Parathyroid adenoma (tissue), 2 donors: ENCODE data around the gene SEMA3F.
"Not testable (repeated sequence)": the region's sequence is repeated elsewhere in the genome, so short reads cannot be mapped to it uniquely, and the experiment has no call there.

ENCODE experiments used
- H2AFZ ChIP-seq: fragments of 300-600 bp; sonication (generic); one replicate; pipeline ENCODE4 v1.7.0; 2017; ENCODE audit warnings: antibody characterized with exemption, mild to moderate bottlenecking
- H3K27ac ChIP-seq: fragments of 300-600 bp; sonication (generic); one replicate; pipeline ENCODE4 v1.7.0; 2017
- H3K27me3 ChIP-seq: fragments of 300-600 bp; sonication (generic); one replicate; pipeline ENCODE4 v1.7.0; 2017; ENCODE audit warnings: low read length; ENCODE audit not compliant: control insufficient read depth, insufficient read depth
- H3K36me3 ChIP-seq: fragments of 300-600 bp; sonication (generic); one replicate; pipeline ENCODE4 v1.7.0; 2017; ENCODE audit warnings: low read length; ENCODE audit not compliant: control insufficient read depth, insufficient read depth
- H3K4me1 ChIP-seq: fragments of 300-600 bp; sonication (generic); one replicate; pipeline ENCODE4 v1.7.0; 2017; ENCODE audit warnings: control low read depth
- H3K4me2 ChIP-seq: fragments of 300-600 bp; sonication (generic); one replicate; pipeline ENCODE4 v1.7.0; 2017; ENCODE audit warnings: low read length
- H3K4me3 ChIP-seq: fragments of 300-600 bp; sonication (generic); one replicate; pipeline ENCODE4 v1.7.0; 2017; ENCODE audit warnings: low read depth, low read length
- H3K79me2 ChIP-seq: fragments of 300-600 bp; sonication (generic); one replicate; pipeline ENCODE4 v1.7.0; 2017; ENCODE audit warnings: control low read depth
- H3K9ac ChIP-seq: fragments of 300-600 bp; sonication (generic); one replicate; pipeline ENCODE4 v1.7.0; 2017; ENCODE audit warnings: mild to moderate bottlenecking
- H3K9me3 ChIP-seq: fragments of 300-600 bp; sonication (generic); one replicate; pipeline ENCODE4 v1.7.0; 2017; ENCODE audit warnings: low read length; ENCODE audit not compliant: control insufficient read depth
- TF ChIP-seq, protein P1 (sequence below): fragments of 300-600 bp; sonication (generic); IDR thresholded peaks from one replicate; pipeline ENCODE4 v1.7.0; 2017; ENCODE audit warnings: antibody characterized with exemption, mild to moderate bottlenecking
- donor health status: primary hyperparathyroidism.

Gene SEMA3F

DNA sequence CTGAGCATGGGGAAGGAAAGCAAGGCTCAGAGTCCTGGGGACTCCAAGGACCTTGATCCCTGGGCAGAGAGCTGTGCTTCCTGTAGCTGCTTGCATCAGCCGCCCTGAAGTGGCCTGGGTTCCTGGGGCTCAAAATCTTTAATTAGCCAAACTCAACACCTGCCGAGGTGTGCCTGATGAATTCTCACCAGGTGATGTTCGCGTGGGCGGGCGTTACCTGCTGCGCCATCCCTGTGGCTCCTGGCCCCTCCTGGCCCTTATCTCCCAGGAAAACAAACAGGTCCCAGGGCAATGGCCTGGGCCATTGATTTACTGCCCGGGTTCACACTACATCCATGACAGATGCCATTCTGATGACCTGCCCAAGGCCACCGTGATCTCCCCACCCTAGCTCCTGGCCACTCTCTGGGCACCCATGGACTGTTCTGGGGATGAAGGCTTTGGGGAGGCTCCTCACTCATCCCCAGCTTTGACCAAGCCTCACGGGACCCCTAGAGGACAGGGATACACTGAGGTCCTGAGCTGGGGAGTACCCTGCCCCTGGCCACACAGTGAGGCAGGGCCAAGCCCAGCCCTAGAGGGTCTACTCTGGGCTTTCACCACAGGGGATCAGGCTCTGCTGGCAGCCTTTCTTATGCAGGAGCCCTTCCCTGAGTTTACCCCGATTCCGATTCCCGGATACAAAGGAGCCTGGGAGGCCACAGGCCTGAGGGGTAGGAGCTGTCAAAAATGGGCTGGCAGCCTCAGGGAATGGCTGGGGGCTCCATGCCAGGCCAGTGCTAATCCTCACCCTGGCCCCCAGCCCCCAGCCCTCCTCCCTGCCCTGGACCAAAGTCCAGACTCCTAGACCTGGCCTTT lies 55.6 kb downstream of the SEMA3F start:
- no peaks in the 10 kb centered on the region for H3K79me2 ChIP-seq
- no peak overlapping the region for H2AFZ ChIP-seq
- no peaks in the 10 kb centered on the region for H3K36me3 ChIP-seq
- H3K4me3 ChIP-seq, result no peak overlapping the region
- no peak overlapping the region for H3K9ac ChIP-seq
- TF ChIP-seq, protein P1, sequence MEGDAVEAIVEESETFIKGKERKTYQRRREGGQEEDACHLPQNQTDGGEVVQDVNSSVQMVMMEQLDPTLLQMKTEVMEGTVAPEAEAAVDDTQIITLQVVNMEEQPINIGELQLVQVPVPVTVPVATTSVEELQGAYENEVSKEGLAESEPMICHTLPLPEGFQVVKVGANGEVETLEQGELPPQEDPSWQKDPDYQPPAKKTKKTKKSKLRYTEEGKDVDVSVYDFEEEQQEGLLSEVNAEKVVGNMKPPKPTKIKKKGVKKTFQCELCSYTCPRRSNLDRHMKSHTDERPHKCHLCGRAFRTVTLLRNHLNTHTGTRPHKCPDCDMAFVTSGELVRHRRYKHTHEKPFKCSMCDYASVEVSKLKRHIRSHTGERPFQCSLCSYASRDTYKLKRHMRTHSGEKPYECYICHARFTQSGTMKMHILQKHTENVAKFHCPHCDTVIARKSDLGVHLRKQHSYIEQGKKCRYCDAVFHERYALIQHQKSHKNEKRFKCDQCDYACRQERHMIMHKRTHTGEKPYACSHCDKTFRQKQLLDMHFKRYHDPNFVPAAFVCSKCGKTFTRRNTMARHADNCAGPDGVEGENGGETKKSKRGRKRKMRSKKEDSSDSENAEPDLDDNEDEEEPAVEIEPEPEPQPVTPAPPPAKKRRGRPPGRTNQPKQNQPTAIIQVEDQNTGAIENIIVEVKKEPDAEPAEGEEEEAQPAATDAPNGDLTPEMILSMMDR, result no peak
- H3K27me3 ChIP-seq, result no peaks in the 10 kb centered on the region
- H3K4me2 ChIP-seq, result no peak overlapping the region
- H3K9me3 ChIP-seq, result no peaks in the 10 kb centered on the region
- H3K4me1 ChIP-seq, result no peaks in the 10 kb centered on the region
- H3K27ac ChIP-seq, result no peak overlapping the region

DNA sequence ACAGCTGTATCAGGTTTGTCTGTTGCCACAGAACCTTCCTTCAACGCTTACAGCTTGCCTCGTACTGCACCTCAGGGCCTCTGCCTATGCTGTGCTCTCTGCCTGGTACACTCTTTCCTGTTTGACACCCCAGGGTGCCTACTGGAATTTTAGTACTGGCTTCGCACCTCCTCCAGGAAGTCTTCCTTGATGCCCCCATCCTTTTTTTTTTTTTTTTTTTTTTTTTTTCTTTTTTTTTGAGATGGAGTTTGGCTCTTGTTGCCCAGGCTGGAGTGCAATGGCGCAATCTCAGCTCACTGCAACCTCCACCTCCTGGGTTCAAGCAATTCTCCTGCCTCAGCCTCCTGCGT lies 56.2 kb downstream of the SEMA3F start:
- H3K36me3 ChIP-seq, H3K9ac ChIP-seq, H3K27ac ChIP-seq, H3K4me2 ChIP-seq, H3K4me1 ChIP-seq, H3K4me3 ChIP-seq, H2AFZ ChIP-seq, H3K27me3 ChIP-seq, H3K9me3 ChIP-seq, H3K79me2 ChIP-seq: not testable (repeated sequence)

DNA sequence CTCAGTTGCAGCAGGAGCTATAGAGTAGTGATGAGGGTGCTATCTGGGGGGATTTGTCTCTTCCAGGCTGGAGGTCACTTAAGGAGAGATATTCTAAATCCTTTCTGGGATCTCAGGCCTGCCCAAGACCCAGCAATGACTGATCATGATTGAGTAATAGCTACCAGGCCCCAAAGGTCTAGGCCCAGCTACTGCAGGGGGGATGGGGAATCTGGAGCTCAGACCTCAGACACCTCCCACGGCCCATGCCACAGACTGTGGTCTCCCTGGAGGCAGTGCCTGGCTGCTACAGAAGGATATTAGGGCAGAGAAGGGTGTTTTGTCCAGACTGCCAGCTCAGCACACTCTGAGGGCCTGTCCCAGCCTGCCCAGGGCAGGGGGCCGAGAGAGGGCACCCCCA lies 56.8 kb downstream of the SEMA3F start:
- no peaks in the 10 kb centered on the region for H3K4me1 ChIP-seq
- no peaks in the 10 kb centered on the region for H3K9me3 ChIP-seq
- H3K4me2 ChIP-seq, result no peak overlapping the region
- H3K27ac ChIP-seq, result no peak overlapping the region
- no peaks in the 10 kb centered on the region for H3K36me3 ChIP-seq
- TF ChIP-seq, protein P1, result no peak
- no peak overlapping the region for H2AFZ ChIP-seq
- H3K4me3 ChIP-seq, result no peak overlapping the region
- H3K79me2 ChIP-seq, result no peaks in the 10 kb centered on the region
- no peaks in the 10 kb centered on the region for H3K27me3 ChIP-seq
- no peak overlapping the region for H3K9ac ChIP-seq

DNA sequence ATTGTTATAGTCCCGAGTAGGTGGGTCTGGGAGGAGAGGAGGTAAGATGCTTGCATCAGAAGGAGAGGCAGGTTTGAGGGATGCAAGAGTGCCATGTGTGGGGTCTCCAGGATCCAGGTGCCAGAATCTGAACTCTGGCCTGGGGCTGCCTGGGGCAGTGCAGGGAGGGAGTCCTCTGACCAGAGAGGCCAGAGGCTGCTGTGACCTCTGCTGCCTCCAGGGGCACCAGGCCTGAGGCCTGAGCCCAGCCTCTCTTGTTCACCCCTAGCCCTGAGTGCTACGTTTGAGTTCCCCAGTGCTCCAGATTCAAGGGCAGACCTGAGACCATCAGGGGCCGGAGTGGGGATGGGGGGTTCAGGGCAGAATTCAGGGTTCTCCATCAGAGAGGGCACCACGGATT lies 57.4 kb downstream of the SEMA3F start:
- no peaks in the 10 kb centered on the region for H3K36me3 ChIP-seq
- H3K4me1 ChIP-seq, result no peaks in the 10 kb centered on the region
- H3K9me3 ChIP-seq, result no peaks in the 10 kb centered on the region
- no peaks in the 10 kb centered on the region for H3K27me3 ChIP-seq
- TF ChIP-seq, protein P1, result no peak
- no peak overlapping the region for H3K4me3 ChIP-seq
- no peak overlapping the region for H3K9ac ChIP-seq
- H3K79me2 ChIP-seq, result no peaks in the 10 kb centered on the region
- H3K4me2 ChIP-seq, result no peak overlapping the region
- no peak overlapping the region for H3K27ac ChIP-seq
- H2AFZ ChIP-seq, result no peak overlapping the region

DNA sequence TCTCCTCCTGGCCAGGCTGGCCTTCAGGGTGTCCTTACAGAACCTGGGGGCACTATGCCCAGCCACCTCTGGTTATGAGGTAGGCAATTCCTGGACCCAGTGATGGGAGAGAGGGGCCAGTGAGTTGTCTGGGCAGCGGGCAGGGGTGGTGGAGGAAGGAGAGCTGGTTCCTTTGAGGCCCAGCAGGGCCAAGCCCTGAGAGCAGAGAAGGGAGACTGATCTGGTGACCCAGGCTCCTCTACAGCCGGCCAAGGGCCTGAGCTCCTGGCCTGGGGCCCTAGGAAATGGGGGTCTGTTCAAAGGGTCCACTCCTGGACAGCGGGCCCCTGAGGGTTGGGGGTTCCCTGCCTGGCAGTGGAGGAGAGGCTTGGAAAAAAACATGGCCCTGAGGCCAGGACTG lies 57.8 kb downstream of the SEMA3F start:
- Histone ChIP-seq H3K27me3 (no peaks in the 10 kb centered on the region), H3K9me3 (no peaks in the 10 kb centered on the region)

More for the DNA sequence above, 57.8 kb downstream of the SEMA3F start:
- Histone ChIP-seq H3K4me3 (no peak overlapping the region), H3K4me2 (no peak overlapping the region), H3K36me3 (no peaks in the 10 kb centered on the region), H2AFZ (no peak overlapping the region), H3K79me2 (no peaks in the 10 kb centered on the region), H3K9ac (no peak overlapping the region), H3K4me1 (no peaks in the 10 kb centered on the region), H3K27ac (no peak overlapping the region)
- TF ChIP-seq, protein P1, result no peak
